Trophoblast cell (in vitro differentiated cells and primary cell): ENCODE measurements around the gene FRMPD1.

ENCODE experiments used
- DNase-seq, 2 donors: peaks; one replicate each; pipeline ENCODE4 v3.0.0-alpha.2; 2016
- H2AFZ ChIP-seq: 2 replicates; pipeline ENCODE4 v1.6.1; 2013; ENCODE audit warnings: low read length, moderate library complexity, mild to moderate bottlenecking; ENCODE audit not compliant: insufficient read depth, poor library complexity
- H2AK5ac ChIP-seq: 2 replicates; pipeline ENCODE4 v1.6.1; 2013; ENCODE audit warnings: mild to moderate bottlenecking, low read length
- H2BK120ac ChIP-seq: 2 replicates; pipeline ENCODE4 v1.6.1; 2013; ENCODE audit warnings: low read length, mild to moderate bottlenecking, moderate library complexity; ENCODE audit not compliant: insufficient read depth, poor library complexity
- H2BK12ac ChIP-seq: 2 replicates; pipeline ENCODE4 v1.6.1; 2013; ENCODE audit warnings: mild to moderate bottlenecking, low read length, moderate library complexity
- H2BK5ac ChIP-seq: 2 replicates; pipeline ENCODE4 v1.6.1; 2013; ENCODE audit warnings: low read length, low read depth, moderate library complexity, mild to moderate bottlenecking; ENCODE audit not compliant: poor library complexity
- H3K14ac ChIP-seq: 2 replicates; pipeline ENCODE4 v1.6.1; 2013; ENCODE audit warnings: mild to moderate bottlenecking, low read length
- H3K18ac ChIP-seq: 2 replicates; pipeline ENCODE4 v1.6.1; 2013; ENCODE audit warnings: mild to moderate bottlenecking, low read length
- H3K23ac ChIP-seq: 2 replicates; pipeline ENCODE4 v1.6.1; 2013; ENCODE audit warnings: low read length
- H3K27ac ChIP-seq: 2 replicates; pipeline ENCODE4 v1.5.1; 2013; ENCODE audit warnings: low read depth, mild to moderate bottlenecking, inconsistent platforms, low read length, moderate library complexity
- H3K27me3 ChIP-seq: 2 replicates; pipeline ENCODE4 v1.6.1; 2013; ENCODE audit warnings: inconsistent platforms, mild to moderate bottlenecking, low read length, moderate library complexity; ENCODE audit not compliant: insufficient read depth
- H3K36me3 ChIP-seq, 2 experiments: 1 replicate in 1 of 2; 2 replicates in 1 of 2; pipeline ENCODE4 v1.6.1; 2013; ENCODE audit warnings: low read length in 2 of 2, mild to moderate bottlenecking in 2 of 2, moderate library complexity in 1 of 2; ENCODE audit not compliant: insufficient read depth in 2 of 2, control insufficient read depth in 1 of 2
- H3K4ac ChIP-seq: 2 replicates; pipeline ENCODE4 v1.6.1; 2013; ENCODE audit warnings: low read depth, mild to moderate bottlenecking, low read length, moderate library complexity
- H3K4me1 ChIP-seq, 2 experiments: 1 replicate in 1 of 2; 2 replicates in 1 of 2; pipeline ENCODE4 v1.6.1; 2013; ENCODE audit warnings: low read length in 2 of 2, mild to moderate bottlenecking in 2 of 2, moderate library complexity in 1 of 2; ENCODE audit not compliant: insufficient read depth in 2 of 2, control insufficient read depth in 1 of 2
- H3K4me2 ChIP-seq: 2 replicates; pipeline ENCODE4 v1.6.1; 2013; ENCODE audit warnings: inconsistent platforms, mild to moderate bottlenecking, low read length, moderate library complexity
- H3K4me3 ChIP-seq: 2 replicates; pipeline ENCODE4 v1.5.1; 2013; ENCODE audit warnings: mild to moderate bottlenecking, low read depth, low read length, inconsistent platforms
- H3K79me1 ChIP-seq: one replicate; pipeline ENCODE4 v1.6.1; 2013; ENCODE audit warnings: low read length
- H3K79me2 ChIP-seq: 2 replicates; pipeline ENCODE4 v1.6.1; 2013; ENCODE audit warnings: low read length, mild to moderate bottlenecking; ENCODE audit not compliant: control insufficient read depth, insufficient read depth, poor library complexity
- H3K9ac ChIP-seq: 2 replicates; pipeline ENCODE4 v1.6.1; 2013; ENCODE audit warnings: mild to moderate bottlenecking, low read length
- H3K9me3 ChIP-seq: 2 replicates; pipeline ENCODE4 v1.6.1; 2013; ENCODE audit warnings: low read depth, mild to moderate bottlenecking, control low read depth, inconsistent platforms, low read length; ENCODE audit not compliant: insufficient read depth
- H4K12ac ChIP-seq: 2 replicates; pipeline ENCODE4 v1.6.1; 2013; ENCODE audit warnings: low read depth, mild to moderate bottlenecking, low read length, moderate library complexity
- H4K8ac ChIP-seq: 2 replicates; pipeline ENCODE4 v1.6.1; 2013; ENCODE audit warnings: low read depth, mild to moderate bottlenecking, low read length, moderate library complexity
- H4K91ac ChIP-seq: one replicate; pipeline ENCODE4 v1.6.1; 2013; ENCODE audit warnings: low read depth, mild to moderate bottlenecking, low read length, moderate library complexity
- WGBS: extraction: QIAGEN DNeasy Blood & Tissue Kit; methylation state at CpG from one replicate; pipeline ENCODE4 v1.1.7; 2013; ENCODE audit warnings: missing lambda C conversion rate; ENCODE audit not compliant: insufficient read length, insufficient coverage; ENCODE audit errors: extremely low coverage; 5-methylcytosine and 5-hydroxymethylcytosine counted together

Gene FRMPD1

DNA sequence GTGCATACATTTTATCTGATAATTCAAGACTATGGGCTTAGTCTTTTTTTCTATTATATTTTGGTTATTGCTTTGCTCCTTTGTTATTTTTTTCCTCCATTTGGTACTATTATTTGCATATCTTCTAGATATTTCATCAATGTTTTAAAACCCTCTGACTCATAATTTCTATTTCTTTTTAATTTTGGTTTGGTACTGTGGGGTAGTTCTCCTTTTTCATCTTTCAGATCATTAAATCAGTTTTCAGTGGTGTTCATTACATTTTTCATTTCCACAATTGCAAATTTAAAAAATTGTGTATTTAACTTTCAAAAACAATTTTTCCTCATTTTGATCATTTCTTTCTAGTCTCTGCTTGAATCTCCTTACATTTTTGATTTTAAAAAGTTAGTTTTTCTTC, 7.5 kb upstream of the FRMPD1 start:
- no peak overlapping the region for H3K18ac ChIP-seq
- H3K14ac ChIP-seq = no peak overlapping the region
- no peak overlapping the region for H3K27ac ChIP-seq
- no peak overlapping the region for H2AFZ ChIP-seq
- H3K79me1 ChIP-seq = no peaks in the 10 kb centered on the region
- H4K12ac ChIP-seq = no peak overlapping the region
- H4K91ac ChIP-seq = no peak overlapping the region
- H2BK12ac ChIP-seq = no peak overlapping the region
- no peaks in the 10 kb centered on the region for H3K4me1 ChIP-seq
- no peaks in the 10 kb centered on the region for H3K36me3 ChIP-seq
- no peak overlapping the region for H2BK120ac ChIP-seq
- no peak overlapping the region for H3K9ac ChIP-seq
- no peak for DNase-seq
- no peak overlapping the region for H2AK5ac ChIP-seq
- peaks cover 2% of the 10 kb centered on the region for H3K27me3 ChIP-seq
- no peaks in the 10 kb centered on the region for H3K79me2 ChIP-seq
- H4K8ac ChIP-seq = no peak overlapping the region
- H3K4me2 ChIP-seq = no peak overlapping the region
- H2BK5ac ChIP-seq = no peak overlapping the region
- H3K4me3 ChIP-seq = no peak overlapping the region
- H3K23ac ChIP-seq = no peak overlapping the region
- no peaks in the 10 kb centered on the region for H3K9me3 ChIP-seq
- no peak overlapping the region for H3K4ac ChIP-seq

DNA sequence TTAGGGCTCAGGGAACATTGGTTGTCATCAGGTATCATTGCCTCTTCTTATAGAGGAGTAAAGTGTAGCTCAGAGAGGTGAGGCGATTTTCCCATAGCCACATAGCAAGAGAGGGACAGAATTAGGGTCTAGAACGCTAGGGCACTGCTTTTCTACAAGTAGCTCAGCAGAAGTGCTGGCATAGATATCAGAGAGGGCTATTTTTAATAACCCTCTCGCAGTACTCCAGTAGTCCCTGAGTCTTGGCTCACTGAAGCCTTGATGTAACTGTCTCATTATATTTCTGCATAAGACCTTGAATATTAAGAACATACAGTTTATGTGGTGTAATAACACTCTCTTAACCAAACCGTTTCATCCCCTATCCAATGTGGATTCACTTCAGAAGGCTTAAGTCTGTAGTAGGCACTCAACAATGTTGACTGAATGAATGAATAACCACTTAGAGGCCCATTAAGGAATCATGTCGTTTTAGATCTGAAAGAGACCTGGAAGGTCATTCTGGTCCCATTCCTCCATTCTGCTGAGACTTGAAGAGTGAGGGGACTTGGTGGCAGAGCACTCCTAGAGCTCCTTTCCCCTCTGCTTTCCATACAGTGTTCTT, 4.7 kb upstream of the FRMPD1 start:
- Histone ChIP-seq H3K27me3 (peaks cover 26% of the 10 kb centered on the region), H4K12ac (no peak overlapping the region), H2BK12ac (no peak overlapping the region), H3K27ac (no peak overlapping the region), H3K4ac (no peak overlapping the region), H2BK120ac (no peak overlapping the region), H3K79me2 (no peaks in the 10 kb centered on the region), H3K36me3 (no peaks in the 10 kb centered on the region), H2BK5ac (no peak overlapping the region), H2AK5ac (no peak overlapping the region), H3K4me3 (no peak overlapping the region), H2AFZ (no peak overlapping the region), H3K9ac (no peak overlapping the region), H3K23ac (no peak overlapping the region), H3K4me1 (peaks cover 2 to 4% of the 10 kb centered on the region in 2 experiments), H4K8ac (no peak overlapping the region), H3K18ac (no peak overlapping the region), H3K79me1 (no peaks in the 10 kb centered on the region), H3K14ac (no peak overlapping the region), H3K9me3 (peaks cover 3% of the 10 kb centered on the region), H4K91ac (no peak overlapping the region), H3K4me2 (no peak overlapping the region)
- no CpG with 5 or more reads among the region's 5 CpGs for WGBS
- no peak for DNase-seq

DNA sequence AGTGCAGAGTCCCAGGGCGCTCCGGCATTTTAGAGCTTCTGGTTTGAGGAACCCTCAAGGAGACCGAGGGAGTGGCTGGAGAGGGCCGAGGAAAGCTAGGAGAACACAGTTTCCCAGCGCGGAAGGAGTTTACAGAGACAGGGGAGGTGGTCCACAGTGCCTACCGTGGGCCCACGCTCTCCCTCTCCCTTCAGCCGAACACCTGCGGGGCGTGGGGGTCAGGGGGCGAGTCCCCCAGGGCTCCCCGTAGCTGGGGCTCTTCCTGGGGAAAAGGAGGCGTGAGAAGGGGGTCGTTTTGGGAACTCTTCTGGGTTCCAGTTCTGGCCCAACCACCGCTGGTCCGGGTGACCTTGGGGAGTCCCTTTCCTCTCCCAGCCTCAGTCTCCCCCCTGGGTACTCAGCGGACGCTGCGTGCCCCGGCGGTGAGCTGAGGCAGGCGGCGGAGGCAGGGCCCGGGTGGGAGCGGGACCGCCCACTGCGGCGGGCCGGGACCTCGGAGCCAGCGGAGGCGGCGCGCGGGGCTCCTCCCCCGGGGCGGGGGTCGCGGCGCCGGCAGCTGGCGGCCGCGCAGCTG, 368 bp upstream of the FRMPD1 start:
- Histone ChIP-seq H3K79me2 (no peaks in the 10 kb centered on the region), H3K27me3 (peaks cover 41% of the 10 kb centered on the region), H3K4ac (no peak overlapping the region), H3K9ac (no peak overlapping the region), H2AFZ (no peak overlapping the region), H4K12ac (no peak overlapping the region), H3K23ac (no peak overlapping the region), H4K91ac (no peak overlapping the region), H3K18ac (no peak overlapping the region), H3K4me3 (peak overlapping the region; percentile 56), H2BK120ac (no peak overlapping the region), H2AK5ac (no peak overlapping the region), H3K4me2 (peak overlapping the region; percentile 83), H3K4me1 (peaks cover 7% of the 10 kb centered on the region in 2 experiments), H3K27ac (no peak overlapping the region), H3K36me3 (no peaks in the 10 kb centered on the region), H3K79me1 (no peaks in the 10 kb centered on the region), H2BK12ac (no peak overlapping the region), H3K9me3 (peaks cover 3% of the 10 kb centered on the region), H4K8ac (no peak overlapping the region), H2BK5ac (no peak overlapping the region), H3K14ac (no peak overlapping the region)
- WGBS = no CpG with 5 or more reads among the region's 45 CpGs
- no peak for DNase-seq

DNA sequence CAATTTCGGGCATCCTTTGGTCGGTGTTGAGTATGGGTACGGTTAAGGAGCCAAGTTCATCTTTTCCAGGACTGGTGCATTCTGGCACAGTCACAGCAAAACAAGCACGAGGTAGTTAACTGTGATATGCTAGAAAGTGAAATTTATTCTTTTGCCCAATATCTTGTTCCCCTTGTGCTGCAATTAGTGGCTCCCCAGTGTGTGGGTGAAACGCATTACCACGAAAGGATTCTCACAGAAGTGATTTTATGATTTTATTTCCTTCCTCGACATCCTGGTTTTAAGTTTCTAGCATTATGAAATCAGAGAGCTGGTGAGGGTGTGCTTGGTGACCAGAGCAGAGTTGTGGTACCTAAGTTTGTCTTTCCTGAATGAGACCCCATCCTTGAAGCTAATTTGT, 1.5 kb downstream of the FRMPD1 start:
- no peak overlapping the region for H4K12ac ChIP-seq
- no peak overlapping the region for H4K91ac ChIP-seq
- H3K14ac ChIP-seq = no peak overlapping the region
- peaks cover 41% of the 10 kb centered on the region for H3K27me3 ChIP-seq
- H2BK120ac ChIP-seq = no peak overlapping the region
- no peak overlapping the region for H2BK12ac ChIP-seq
- no peak overlapping the region for H2BK5ac ChIP-seq
- H3K36me3 ChIP-seq = no peaks in the 10 kb centered on the region
- no peak overlapping the region for H3K18ac ChIP-seq
- no peak overlapping the region for H4K8ac ChIP-seq
- no peaks in the 10 kb centered on the region for H3K79me2 ChIP-seq
- no CpG with 5 or more reads among the region's 7 CpGs for WGBS
- H3K4me1 ChIP-seq = peaks cover 7% of the 10 kb centered on the region in 2 experiments
- H2AFZ ChIP-seq = no peak overlapping the region
- no peaks in the 10 kb centered on the region for H3K79me1 ChIP-seq
- peak overlapping the region; percentile 27 for H3K23ac ChIP-seq
- H3K4ac ChIP-seq = no peak overlapping the region
- no peak for DNase-seq
- H3K27ac ChIP-seq = no peak overlapping the region
- no peak overlapping the region for H3K4me2 ChIP-seq
- peaks cover 3% of the 10 kb centered on the region for H3K9me3 ChIP-seq
- no peak overlapping the region for H2AK5ac ChIP-seq
- H3K9ac ChIP-seq = no peak overlapping the region
- H3K4me3 ChIP-seq = no peak overlapping the region
